ENCODE results near the gene COL18A1.
"Not testable (repeated sequence)": the region's sequence is repeated elsewhere in the genome, so short reads cannot be mapped to it uniquely, and the experiment has no call there.

Gene COL18A1

GRCh38 chr21:45429221-45430175 lies 24.5 kb downstream of the COL18A1 start:
- no peak for DNase-seq

GRCh38 chr21:45430521-45431501 lies 25.8 kb downstream of the COL18A1 start:
- no peak for DNase-seq

- DNase-seq: no peak
Measured at GRCh38 chr21:45431781-45432572, 27.0 kb downstream of the COL18A1 start.

- DNase-seq: no peak
Measured at GRCh38 chr21:45432575-45433255, 27.8 kb downstream of the COL18A1 start.

GRCh38 chr21:45433301-45433700 lies 28.3 kb downstream of the COL18A1 start:
- DNase-seq: no peak

- no peak for DNase-seq
Measured at GRCh38 chr21:45433911-45434644, 29.1 kb downstream of the COL18A1 start.

GRCh38 chr21:45434645-45435217 lies 29.8 kb downstream of the COL18A1 start:
- no peak for DNase-seq

- no peak for DNase-seq
Measured at GRCh38 chr21:45435405-45435981, 30.5 kb downstream of the COL18A1 start.

- no peak for DNase-seq
Measured at GRCh38 chr21:45436351-45437065, 31.5 kb downstream of the COL18A1 start.

GRCh38 chr21:45437844-45438243 lies 32.9 kb downstream of the COL18A1 start:
- not testable (repeated sequence) for DNase-seq

- no peak for DNase-seq
Measured at GRCh38 chr21:45438391-45439145, 33.6 kb downstream of the COL18A1 start.

- peak; percentile 71 to 80 (median 74) for DNase-seq
Measured at GRCh38 chr21:45439161-45439872, 34.4 kb downstream of the COL18A1 start.

- DNase-seq: no peak
Measured at GRCh38 chr21:45439901-45440461, 35.0 kb downstream of the COL18A1 start.

GRCh38 chr21:45440736-45441350 lies 35.9 kb downstream of the COL18A1 start:
- no peak for DNase-seq

- DNase-seq: no peak
Measured at GRCh38 chr21:45441431-45442255, 36.7 kb downstream of the COL18A1 start.

GRCh38 chr21:45442276-45442675 lies 37.3 kb downstream of the COL18A1 start:
- DNase-seq: no peak

All from activated CD4-positive, CD25-positive, alpha-beta regulatory T cell (primary cell).